Tibial artery (tissue), 4 donors: ENCODE data around the gene CNTRL.
A peak's percentile ranks its signal among the peaks of the same experiment; 100 is the strongest.

Experiments used
- DNase-seq, 2 donors: peaks; one replicate each; pipeline ENCODE4 v3.0.0-alpha.2; 2019
- H3K27ac ChIP-seq, 2 donors: fragments of 200-600 bp; sonication (generic) in 1 of 2; 1 replicate in 1 of 2; 2 replicates in 1 of 2; pipeline ENCODE4 v1.5.1; 2018 to 2019; ENCODE audit warnings: mild to moderate bottlenecking in 1 of 2
- H3K27me3 ChIP-seq, 2 donors: fragments of 200-600 bp; sonication (generic) in 1 of 2; one replicate each; pipeline versions ENCODE4 v1.5.1 to v1.6.0; 2016 to 2019
- H3K36me3 ChIP-seq, 3 donors: fragments of 200-600 bp; sonication (generic) in 2 of 3; one replicate each; pipeline ENCODE4 v1.5.1; 2016 to 2019; ENCODE audit warnings: mild to moderate bottlenecking in 2 of 3
- H3K4me1 ChIP-seq, 4 donors: fragments of 200-600 bp; sonication (generic) in 2 of 4; 1 replicate in 3 of 4; 2 replicates in 1 of 4; pipeline ENCODE4 v1.5.1; 2016 to 2019
- H3K4me3 ChIP-seq, 2 donors: fragments of 200-600 bp; sonication (generic) in 1 of 2; 1 replicate in 1 of 2; 2 replicates in 1 of 2; pipeline ENCODE4 v1.5.1; 2018 to 2019; ENCODE audit warnings: mild to moderate bottlenecking in 2 of 2
- H3K9me3 ChIP-seq, 3 donors: fragments of 200-600 bp; sonication (generic) in 1 of 3; one replicate each; pipeline ENCODE4 v1.5.1; 2016 to 2019
- intact Hi-C: fragments of 100-400 bp; cut with DNase I; formaldehyde crosslinking; loops from one replicate; pipeline ENCODE4 v1.15.0; 2023; ENCODE audit warnings: low total_unique reads
- TF ChIP-seq, protein P1 (sequence below), 2 experiments: fragments of 200-600 bp in 1 of 2; fragments of 450-650 bp in 1 of 2; IDR thresholded peaks; one replicate each; pipeline ENCODE4 v1.5.1; 2017 to 2019; ENCODE audit warnings: antibody characterized with exemption in 2 of 2, mild to moderate bottlenecking in 1 of 2, moderate library complexity in 1 of 2

Gene CNTRL

DNA sequence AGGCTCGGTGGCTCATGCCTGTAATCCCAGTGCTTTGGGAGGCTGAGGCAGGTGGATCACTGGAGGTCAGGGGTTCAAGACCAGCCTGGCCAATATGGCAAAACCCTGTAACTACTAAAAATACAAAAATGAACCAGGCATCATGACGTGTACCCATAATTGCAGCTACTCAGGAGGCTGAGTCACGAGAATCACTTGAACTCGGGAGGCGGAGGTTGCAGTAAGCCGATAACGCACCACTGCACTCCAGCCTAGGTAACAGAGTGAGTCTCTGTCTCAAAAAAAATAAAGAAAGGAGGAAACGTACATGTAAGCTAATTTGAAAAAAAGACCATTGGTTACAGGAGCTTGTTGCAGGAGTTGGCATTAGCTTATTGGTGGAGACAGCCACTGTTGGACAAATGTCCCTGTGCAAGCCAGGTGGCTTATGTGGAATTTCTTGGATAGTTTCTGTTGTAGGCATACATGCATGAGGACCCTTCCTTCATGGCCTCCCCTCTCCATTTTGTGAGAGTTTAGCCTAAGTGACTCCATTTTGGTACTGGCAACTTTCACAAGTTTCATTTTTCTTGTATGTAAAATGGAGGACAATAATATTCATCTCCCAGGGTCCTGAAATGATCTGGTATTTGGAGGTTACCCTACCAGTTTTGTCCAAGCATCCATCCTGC is 143.7 kb downstream of the CNTRL start:
- Histone ChIP-seq H3K27ac (no peak overlapping the region), H3K9me3 (no peaks in the 10 kb centered on the region), H3K27me3 (no peaks in the 10 kb centered on the region), H3K4me3 (no peak overlapping the region), H3K36me3 (no peaks in the 10 kb centered on the region), H3K4me1 (peaks cover 0 to 4% (median under 1%) of the 10 kb centered on the region in 4 donors)
- intact Hi-C loops = no loop called here
- no peak for DNase-seq
- TF ChIP-seq, protein P1, sequence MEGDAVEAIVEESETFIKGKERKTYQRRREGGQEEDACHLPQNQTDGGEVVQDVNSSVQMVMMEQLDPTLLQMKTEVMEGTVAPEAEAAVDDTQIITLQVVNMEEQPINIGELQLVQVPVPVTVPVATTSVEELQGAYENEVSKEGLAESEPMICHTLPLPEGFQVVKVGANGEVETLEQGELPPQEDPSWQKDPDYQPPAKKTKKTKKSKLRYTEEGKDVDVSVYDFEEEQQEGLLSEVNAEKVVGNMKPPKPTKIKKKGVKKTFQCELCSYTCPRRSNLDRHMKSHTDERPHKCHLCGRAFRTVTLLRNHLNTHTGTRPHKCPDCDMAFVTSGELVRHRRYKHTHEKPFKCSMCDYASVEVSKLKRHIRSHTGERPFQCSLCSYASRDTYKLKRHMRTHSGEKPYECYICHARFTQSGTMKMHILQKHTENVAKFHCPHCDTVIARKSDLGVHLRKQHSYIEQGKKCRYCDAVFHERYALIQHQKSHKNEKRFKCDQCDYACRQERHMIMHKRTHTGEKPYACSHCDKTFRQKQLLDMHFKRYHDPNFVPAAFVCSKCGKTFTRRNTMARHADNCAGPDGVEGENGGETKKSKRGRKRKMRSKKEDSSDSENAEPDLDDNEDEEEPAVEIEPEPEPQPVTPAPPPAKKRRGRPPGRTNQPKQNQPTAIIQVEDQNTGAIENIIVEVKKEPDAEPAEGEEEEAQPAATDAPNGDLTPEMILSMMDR (IDR thresholded peaks at IDR 0.05) = no peak

DNA sequence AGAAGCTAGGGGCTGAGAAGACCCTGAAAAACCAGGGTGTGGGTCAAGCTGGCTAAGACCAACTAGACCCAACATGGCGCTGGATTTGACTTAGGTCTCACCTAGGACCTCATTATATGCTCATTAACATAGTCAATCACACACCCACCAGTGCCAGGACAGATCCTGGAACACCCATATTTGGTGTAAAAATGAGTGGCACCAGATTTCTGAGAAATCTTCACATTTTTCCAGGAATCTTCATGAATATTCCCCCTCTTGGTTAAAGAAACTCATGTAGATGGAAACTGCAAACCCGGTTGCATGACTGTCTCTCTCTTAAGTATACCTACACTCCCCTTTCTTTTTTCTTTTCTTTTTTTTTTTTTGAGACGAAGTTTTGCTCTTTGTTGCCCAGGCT is 144.8 kb downstream of the CNTRL start:
- H3K36me3 ChIP-seq = no peaks in the 10 kb centered on the region
- DNase-seq = no peak
- H3K9me3 ChIP-seq = no peaks in the 10 kb centered on the region
- TF ChIP-seq, protein P1 (IDR thresholded peaks at IDR 0.05) = no peak
- intact Hi-C loops = no loop called here
- H3K4me1 ChIP-seq = peaks cover 0 to 4% (median 0%) of the 10 kb centered on the region in 4 donors
- H3K4me3 ChIP-seq = no peak overlapping the region
- no peak overlapping the region for H3K27ac ChIP-seq
- H3K27me3 ChIP-seq = no peaks in the 10 kb centered on the region

DNA sequence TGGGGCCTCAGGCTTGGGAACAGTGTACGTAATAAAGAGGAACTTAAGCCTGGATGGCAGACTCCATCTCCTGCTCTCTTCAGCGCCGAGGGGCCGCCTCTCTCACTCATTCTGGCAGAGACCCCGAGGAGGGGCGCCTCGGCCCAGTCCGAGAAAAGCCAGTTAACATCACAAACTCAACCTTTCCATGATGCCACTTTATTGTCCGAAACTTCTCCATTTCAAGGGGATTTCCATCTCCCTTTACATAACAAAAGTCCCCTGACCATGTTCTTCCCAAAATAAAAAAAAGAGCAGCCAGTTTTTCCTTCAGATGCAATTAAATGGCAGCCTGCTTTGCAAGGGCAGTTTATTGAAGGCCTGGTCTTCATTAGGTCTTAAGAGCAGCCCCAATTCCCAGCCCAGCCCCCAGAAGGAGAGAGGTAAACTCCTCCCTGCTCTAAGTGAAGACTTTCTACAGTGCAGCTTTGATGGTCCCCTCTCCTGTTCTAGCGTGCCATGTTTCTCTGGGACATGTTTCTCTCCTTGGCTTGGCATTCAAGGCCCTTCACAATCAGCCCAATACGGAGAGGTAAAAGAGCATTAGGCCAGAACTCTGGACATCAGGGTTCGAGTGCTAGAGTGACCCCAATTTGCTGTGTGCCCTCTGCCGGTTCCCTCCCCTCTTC is 146.4 kb downstream of the CNTRL start:
- no peaks in the 10 kb centered on the region for H3K9me3 ChIP-seq

DNA sequence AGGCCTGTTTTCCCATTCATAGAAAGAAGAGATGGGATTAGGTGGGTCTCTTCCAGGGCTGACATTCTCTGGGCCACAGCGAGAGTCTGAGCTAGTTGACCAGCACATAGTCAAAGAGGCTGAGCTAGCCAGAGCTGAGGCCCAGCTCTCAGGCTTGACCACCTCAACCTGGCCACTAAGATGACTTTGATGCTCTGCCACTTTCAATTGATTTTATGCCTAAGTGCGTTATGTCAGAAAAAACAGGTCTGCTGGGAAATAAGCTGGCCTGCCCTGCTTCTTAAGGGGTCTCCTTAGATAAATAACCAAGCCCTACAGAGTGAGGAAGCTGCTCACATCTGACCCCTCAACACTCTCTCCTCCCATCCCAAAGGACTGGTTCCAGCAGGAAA is 146.9 kb downstream of the CNTRL start:
- no peaks in the 10 kb centered on the region for H3K9me3 ChIP-seq
- intact Hi-C loops = loop anchor here (5.0 kb wide), 2 partner anchors 46 to 86 kb away; partner anchors contain the start of gene GSN

More for the DNA sequence above, 146.4 kb downstream of the CNTRL start:
- intact Hi-C loops = loop anchor here (5.0 kb wide), 2 partner anchors 46 to 86 kb away; partner anchors contain the start of gene GSN
- Histone ChIP-seq H3K27me3 (no peaks in the 10 kb centered on the region), H3K4me1 (peaks cover 0 to 4% (median 0%) of the 10 kb centered on the region in 4 donors), H3K27ac (no peak overlapping the region), H3K36me3 (no peaks in the 10 kb centered on the region), H3K4me3 (no peak overlapping the region)
- no peak for DNase-seq
- TF ChIP-seq, protein P1 (IDR thresholded peaks at IDR 0.05) = no peak

DNA sequence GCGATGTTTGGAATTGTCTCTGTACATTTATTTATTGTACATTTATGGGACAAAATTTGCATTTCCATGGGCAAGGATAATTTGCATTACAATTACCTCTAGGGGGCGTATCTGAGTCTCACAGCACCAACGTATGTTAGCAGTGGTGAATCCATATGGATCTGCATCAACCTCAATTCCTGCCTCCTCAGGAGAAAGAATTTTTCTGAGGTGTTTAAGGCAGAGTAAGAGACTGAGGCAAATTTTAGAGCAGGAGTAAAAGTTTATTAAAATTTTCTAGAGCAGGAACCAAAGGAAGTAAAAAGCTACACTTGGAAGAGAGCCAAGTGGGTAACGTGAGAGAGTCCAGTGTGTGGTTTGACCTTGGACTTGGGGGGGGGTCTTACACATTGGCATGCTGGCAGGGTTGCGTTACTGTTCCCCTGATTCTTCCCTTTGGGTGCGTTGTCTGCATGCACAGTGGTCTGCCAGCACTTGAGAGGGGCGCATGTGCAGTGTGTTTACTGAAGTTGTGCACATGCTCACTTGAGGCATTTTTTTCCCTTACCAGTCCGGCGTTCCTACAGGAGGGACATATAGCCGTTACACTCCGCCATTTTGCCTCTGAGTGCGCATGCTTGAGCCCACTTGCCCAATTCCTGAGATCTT is 147.9 kb downstream of the CNTRL start:
- peaks cover 0 to 4% (median 0%) of the 10 kb centered on the region in 4 donors for H3K4me1 ChIP-seq
- DNase-seq = no peak
- intact Hi-C loops = loop anchor here (5.0 kb wide), 2 partner anchors 45 to 85 kb away; partner anchors contain the start of gene GSN
- H3K27me3 ChIP-seq = no peaks in the 10 kb centered on the region
- no peaks in the 10 kb centered on the region for H3K36me3 ChIP-seq
- H3K27ac ChIP-seq = no peak overlapping the region
- TF ChIP-seq, protein P1 (IDR thresholded peaks at IDR 0.05) = peak; percentile 67 to 72
- H3K9me3 ChIP-seq = no peaks in the 10 kb centered on the region
- no peak overlapping the region for H3K4me3 ChIP-seq

More for the DNA sequence above, 146.9 kb downstream of the CNTRL start:
- no peak for DNase-seq
- H3K36me3 ChIP-seq = no peaks in the 10 kb centered on the region
- H3K4me3 ChIP-seq = no peak overlapping the region
- no peaks in the 10 kb centered on the region for H3K27me3 ChIP-seq
- H3K27ac ChIP-seq = no peak overlapping the region
- peaks cover 0 to 4% (median 0%) of the 10 kb centered on the region in 4 donors for H3K4me1 ChIP-seq
- TF ChIP-seq, protein P1 (IDR thresholded peaks at IDR 0.05) = no peak
